PFSK-1 (cell line): ENCODE data around the gene FBN2.

ENCODE experiments used
- POLR2AphosphoS5 ChIP-seq: IDR thresholded peaks from 2 replicates; pipeline ENCODE4 v1.6.1; 2012; ENCODE audit warnings: low read depth, mild to moderate bottlenecking, control low read depth, low read length, moderate library complexity
- SIN3A ChIP-seq: IDR thresholded peaks from 2 replicates; pipeline ENCODE4 v1.6.1; 2012; ENCODE audit warnings: mild to moderate bottlenecking, low read length, moderate library complexity, borderline replicate concordance; ENCODE audit not compliant: insufficient read depth
- TAF1 ChIP-seq: IDR thresholded peaks from 2 replicates; pipeline ENCODE4 v1.6.1; 2012; ENCODE audit warnings: low read length, control low read depth, borderline replicate concordance; ENCODE audit not compliant: insufficient read depth
- TF ChIP-seq, protein P1 (sequence below), 2 experiments: IDR thresholded peaks; 2 replicates each; pipeline versions ENCODE4 v1.6.1 to v1.8.0; 2011 to 2012; ENCODE audit warnings: low read depth in 2 of 2, low read length in 2 of 2, control low read depth in 1 of 2, inconsistent platforms in 1 of 2, mild to moderate bottlenecking in 1 of 2, moderate library complexity in 1 of 2; ENCODE audit not compliant: insufficient read depth in 1 of 2

- TF ChIP-seq POLR2AphosphoS5 = no peak
- TF ChIP-seq, protein P1, sequence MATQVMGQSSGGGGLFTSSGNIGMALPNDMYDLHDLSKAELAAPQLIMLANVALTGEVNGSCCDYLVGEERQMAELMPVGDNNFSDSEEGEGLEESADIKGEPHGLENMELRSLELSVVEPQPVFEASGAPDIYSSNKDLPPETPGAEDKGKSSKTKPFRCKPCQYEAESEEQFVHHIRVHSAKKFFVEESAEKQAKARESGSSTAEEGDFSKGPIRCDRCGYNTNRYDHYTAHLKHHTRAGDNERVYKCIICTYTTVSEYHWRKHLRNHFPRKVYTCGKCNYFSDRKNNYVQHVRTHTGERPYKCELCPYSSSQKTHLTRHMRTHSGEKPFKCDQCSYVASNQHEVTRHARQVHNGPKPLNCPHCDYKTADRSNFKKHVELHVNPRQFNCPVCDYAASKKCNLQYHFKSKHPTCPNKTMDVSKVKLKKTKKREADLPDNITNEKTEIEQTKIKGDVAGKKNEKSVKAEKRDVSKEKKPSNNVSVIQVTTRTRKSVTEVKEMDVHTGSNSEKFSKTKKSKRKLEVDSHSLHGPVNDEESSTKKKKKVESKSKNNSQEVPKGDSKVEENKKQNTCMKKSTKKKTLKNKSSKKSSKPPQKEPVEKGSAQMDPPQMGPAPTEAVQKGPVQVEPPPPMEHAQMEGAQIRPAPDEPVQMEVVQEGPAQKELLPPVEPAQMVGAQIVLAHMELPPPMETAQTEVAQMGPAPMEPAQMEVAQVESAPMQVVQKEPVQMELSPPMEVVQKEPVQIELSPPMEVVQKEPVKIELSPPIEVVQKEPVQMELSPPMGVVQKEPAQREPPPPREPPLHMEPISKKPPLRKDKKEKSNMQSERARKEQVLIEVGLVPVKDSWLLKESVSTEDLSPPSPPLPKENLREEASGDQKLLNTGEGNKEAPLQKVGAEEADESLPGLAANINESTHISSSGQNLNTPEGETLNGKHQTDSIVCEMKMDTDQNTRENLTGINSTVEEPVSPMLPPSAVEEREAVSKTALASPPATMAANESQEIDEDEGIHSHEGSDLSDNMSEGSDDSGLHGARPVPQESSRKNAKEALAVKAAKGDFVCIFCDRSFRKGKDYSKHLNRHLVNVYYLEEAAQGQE (IDR thresholded peaks at IDR 0.05; ENCODE audit: insufficient read depth in 1 of 2, low read depth in 2 of 2, low read length in 2 of 2) = no peak
- no peak for TF ChIP-seq TAF1
- no peak for TF ChIP-seq SIN3A
These were observed 102.2 kb downstream of the FBN2 start for GRCh38 chr5:128435861-128436260.
